ENCODE data around the gene CTNNA3. TPM values are rescaled to one million over a fixed set of nuclear protein-coding genes. Genes with fewer than 3 reads are reported as not detected.

The CTNNA3 gene
- total and polyA plus RNA-seq, 4 donors: 0.16 to 2.4 (median 1.4) TPM

GRCh38 chr10:66466622-66467021 lies 1229.4 kb downstream of the CTNNA3 start:
- TF ChIP-seq MAX (IDR thresholded peaks at IDR 0.05): no peak
- no peak for TF ChIP-seq HNF4G (IDR thresholded peaks at IDR 0.05)
- TF ChIP-seq CTCF (IDR thresholded peaks at IDR 0.05; ENCODE audit: low read depth, low read length, missing input control): no peak
- no peak for TF ChIP-seq RXRA (IDR thresholded peaks at IDR 0.05)
- TF ChIP-seq YY1 (IDR thresholded peaks at IDR 0.05): no peak
- no peak for TF ChIP-seq HNF4A (conservative IDR thresholded peaks at IDR 0.05)
- no peak for TF ChIP-seq EGR1 (IDR thresholded peaks at IDR 0.05; ENCODE audit: low read depth in 2 of 2)
- TF ChIP-seq ZBTB33 (IDR thresholded peaks at IDR 0.05): no peak
- TF ChIP-seq JUND (IDR thresholded peaks at IDR 0.05): no peak
- TF ChIP-seq ATF3 (IDR thresholded peaks at IDR 0.05): no peak
- TF ChIP-seq RAD21 (IDR thresholded peaks at IDR 0.05): no peak
- no peak for TF ChIP-seq TAF1 (conservative IDR thresholded peaks at IDR 0.05)
- TF ChIP-seq REST (IDR thresholded peaks at IDR 0.05): no peak
- TF ChIP-seq FOXA1 (IDR thresholded peaks at IDR 0.05): no peak
- H3K27me3 ChIP-seq (ENCODE audit: control insufficient read depth in 4 of 4, insufficient read depth in 4 of 4, low read length in 3 of 4): no peaks in the 10 kb centered on the region
- H3K27ac ChIP-seq (ENCODE audit: low read depth in 1 of 2, low read length in 2 of 2): no peak overlapping the region
- H3K36me3 ChIP-seq (ENCODE audit: control insufficient read depth in 4 of 4, insufficient read depth in 3 of 4, low read depth in 1 of 4, low read length in 3 of 4): no peaks in the 10 kb centered on the region
- no peak overlapping the region for H3K4me3 ChIP-seq (ENCODE audit: low read depth in 1 of 3, low read length in 3 of 3)
- DNase-seq (ENCODE audit: low spot score): no peak
- H3K9me3 ChIP-seq (ENCODE audit: control insufficient read depth in 4 of 4, low read length in 3 of 4): no peaks in the 10 kb centered on the region
- no peaks in the 10 kb centered on the region for H3K4me1 ChIP-seq (ENCODE audit: control insufficient read depth in 4 of 4, insufficient read depth in 4 of 4, low read length in 3 of 4)
- no peak overlapping the region for H3K9ac ChIP-seq (ENCODE audit: low read depth in 1 of 2, low read length in 2 of 2)

- no peak overlapping the region for H3K9ac ChIP-seq (ENCODE audit: low read depth in 1 of 2, low read length in 2 of 2)
- 81% methylated on average over 3 of the region's 3 CpGs for WGBS
Measured at GRCh38 chr10:66463611-66464010, 1232.4 kb downstream of the CTNNA3 start.

More at GRCh38 chr10:66463611-66464010, 1232.4 kb downstream of the CTNNA3 start:
- H3K27ac ChIP-seq (ENCODE audit: low read depth in 1 of 2, low read length in 2 of 2): no peak overlapping the region
- TF ChIP-seq GABPA (IDR thresholded peaks at IDR 0.05 in 1 of 2, conservative IDR thresholded peaks at IDR 0.05 in 1 of 2) (no peak), CTCF (IDR thresholded peaks at IDR 0.05; ENCODE audit: low read depth, low read length, missing input control) (no peak)
- H3K27me3 ChIP-seq (ENCODE audit: control insufficient read depth in 4 of 4, insufficient read depth in 4 of 4, low read length in 3 of 4): no peaks in the 10 kb centered on the region
- no peaks in the 10 kb centered on the region for H3K36me3 ChIP-seq (ENCODE audit: control insufficient read depth in 4 of 4, insufficient read depth in 3 of 4, low read depth in 1 of 4, low read length in 3 of 4)
- H3K4me1 ChIP-seq (ENCODE audit: control insufficient read depth in 4 of 4, insufficient read depth in 4 of 4, low read length in 3 of 4): no peaks in the 10 kb centered on the region
- no peak overlapping the region for H3K4me3 ChIP-seq (ENCODE audit: low read depth in 1 of 3, low read length in 3 of 3)
- DNase-seq (ENCODE audit: low spot score): no peak
- H3K9me3 ChIP-seq (ENCODE audit: control insufficient read depth in 4 of 4, low read length in 3 of 4): peaks cover 0 to 2% (median 0%) of the 10 kb centered on the region in 4 donors
